SKM-1 treated with dmso at 0.1 percent for 144 hours (cell line): Measurements from ENCODE around the gene RUBCN.
A peak's percentile ranks its signal among the peaks of the same experiment; 100 is the strongest.
"Not testable (repeated sequence)": the region's sequence is repeated elsewhere in the genome, so short reads cannot be mapped to it uniquely, and the experiment has no call there.

Source experiments
- DNase-seq: peaks from one replicate; lab custom pipeline; 2025; ENCODE audit not compliant: unreplicated experiment; lab: John Stamatoyannopoulos, UW

The RUBCN gene

GRCh38 chr3:197736010-197736490, 654 bp downstream of the RUBCN start:
- no peak for DNase-seq

GRCh38 chr3:197734667-197735318, 1.9 kb downstream of the RUBCN start:
- DNase-seq, result peak; percentile 36

DNA sequence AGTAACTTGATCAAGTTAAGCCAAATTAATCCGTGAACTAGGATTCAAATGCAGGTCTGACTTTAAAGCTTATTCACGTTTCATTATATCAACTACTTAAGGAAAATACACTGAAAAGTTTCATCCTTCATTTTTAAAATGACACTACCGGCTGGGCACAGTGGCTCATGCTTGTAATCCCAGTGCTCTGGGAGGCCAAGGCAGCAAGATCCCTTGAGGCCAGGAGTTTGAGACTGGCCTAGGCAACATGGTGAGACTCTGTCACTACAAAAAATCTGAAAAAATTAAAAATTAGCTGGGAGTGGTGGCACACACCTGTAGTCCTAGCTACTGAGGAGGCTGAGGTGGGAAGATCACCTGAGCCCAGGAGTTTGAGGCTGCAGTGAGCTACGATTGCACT, 3.7 kb downstream of the RUBCN start:
- DNase-seq, result no peak

- DNase-seq, result not testable (repeated sequence)
Measured at GRCh38 chr3:197731483-197731882, 5.2 kb downstream of the RUBCN start.

DNA sequence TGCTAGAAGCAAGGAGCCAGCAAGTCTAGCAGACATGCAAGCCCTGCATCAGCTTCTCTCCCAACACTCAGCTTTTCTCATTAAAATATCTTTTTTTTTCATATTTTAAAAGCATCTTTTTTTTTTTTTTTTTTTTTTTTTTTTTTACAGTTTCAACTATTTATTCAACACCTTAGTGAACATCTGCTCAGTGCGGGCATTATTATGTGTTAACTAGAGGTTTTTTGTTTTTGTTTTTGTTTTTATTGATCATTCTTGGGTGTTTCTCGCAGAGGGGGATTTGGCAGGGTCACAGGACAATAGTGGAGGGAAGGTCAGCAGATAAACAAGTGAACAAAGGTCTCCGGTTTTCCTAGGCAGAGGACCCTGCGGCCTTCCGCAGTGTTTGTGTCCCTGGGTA, 5.9 kb downstream of the RUBCN start:
- DNase-seq, result not testable (repeated sequence)

GRCh38 chr3:197730200-197730599, 6.5 kb downstream of the RUBCN start:
- DNase-seq, result no peak

GRCh38 chr3:197728487-197728886, 8.2 kb downstream of the RUBCN start:
- DNase-seq, result no peak

DNA sequence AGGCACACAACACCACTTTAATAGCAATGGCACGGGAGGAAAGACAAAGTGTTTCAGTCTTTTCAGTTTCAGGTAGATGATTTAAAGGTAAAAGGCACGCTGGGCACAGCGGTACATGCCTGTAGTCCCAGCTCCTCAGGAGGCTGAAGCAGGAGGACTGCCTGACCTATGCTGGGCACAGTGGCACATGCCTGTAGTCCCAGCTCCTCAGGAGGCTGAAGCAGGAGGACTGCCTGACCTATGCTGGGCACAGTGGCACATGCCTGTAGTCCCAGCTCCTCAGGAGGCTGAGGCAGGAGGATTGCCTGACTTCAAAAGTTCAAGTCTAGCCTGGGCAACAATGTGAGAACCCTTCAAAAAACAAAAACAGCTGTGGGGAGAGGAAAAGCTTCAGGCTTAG, 8.8 kb downstream of the RUBCN start:
- DNase-seq, result not testable (repeated sequence)

DNA sequence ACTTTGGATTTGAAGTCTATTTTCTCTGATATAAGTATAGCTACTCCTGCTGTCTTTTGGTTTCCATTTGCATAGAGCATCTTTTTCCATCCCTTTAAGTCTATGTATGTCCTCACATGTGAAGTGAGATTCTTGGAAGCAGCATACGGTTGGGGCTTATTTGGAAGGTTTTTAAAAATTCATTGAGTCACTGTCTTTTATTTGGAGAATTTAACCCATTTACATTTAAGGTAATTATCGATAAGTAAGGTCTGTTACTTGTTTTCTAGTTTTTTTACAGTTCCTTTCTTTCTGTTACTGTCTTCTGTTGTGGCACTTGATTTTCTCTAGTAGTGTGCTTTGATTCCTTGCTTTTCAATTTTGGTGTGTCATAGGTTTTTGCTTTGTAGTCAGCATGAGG, 14.0 kb downstream of the RUBCN start:
- no peak for DNase-seq

- DNase-seq, result no peak
Measured at GRCh38 chr3:197720694-197721093, 16.0 kb downstream of the RUBCN start.

- DNase-seq, result no peak
Measured at GRCh38 chr3:197718891-197719290, 17.8 kb downstream of the RUBCN start.

GRCh38 chr3:197714251-197714650, 22.5 kb downstream of the RUBCN start:
- no peak for DNase-seq

- DNase-seq, result no peak
Measured at GRCh38 chr3:197713477-197713822, 23.3 kb downstream of the RUBCN start.

- peak; percentile 64 for DNase-seq
Measured at GRCh38 chr3:197711973-197712707, 24.6 kb downstream of the RUBCN start.

DNA sequence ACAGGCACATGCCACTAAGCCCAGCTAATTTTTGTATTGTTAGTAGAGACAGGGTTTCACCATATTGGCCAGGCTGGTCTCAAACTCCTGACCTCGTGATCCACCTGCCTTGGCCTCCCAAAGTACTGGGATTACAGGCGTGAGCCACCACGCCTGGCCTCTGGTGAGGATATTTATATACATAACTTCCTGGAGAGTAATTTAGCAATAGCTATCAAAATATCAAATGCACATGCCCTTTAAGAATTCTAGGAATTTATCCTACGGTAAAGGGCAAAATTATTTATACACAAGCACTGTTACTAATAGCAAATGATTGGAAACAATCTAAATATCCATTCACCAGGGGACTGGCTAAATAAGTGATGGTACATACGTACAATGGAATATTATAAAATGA, 25.7 kb downstream of the RUBCN start:
- DNase-seq, result not testable (repeated sequence)

DNA sequence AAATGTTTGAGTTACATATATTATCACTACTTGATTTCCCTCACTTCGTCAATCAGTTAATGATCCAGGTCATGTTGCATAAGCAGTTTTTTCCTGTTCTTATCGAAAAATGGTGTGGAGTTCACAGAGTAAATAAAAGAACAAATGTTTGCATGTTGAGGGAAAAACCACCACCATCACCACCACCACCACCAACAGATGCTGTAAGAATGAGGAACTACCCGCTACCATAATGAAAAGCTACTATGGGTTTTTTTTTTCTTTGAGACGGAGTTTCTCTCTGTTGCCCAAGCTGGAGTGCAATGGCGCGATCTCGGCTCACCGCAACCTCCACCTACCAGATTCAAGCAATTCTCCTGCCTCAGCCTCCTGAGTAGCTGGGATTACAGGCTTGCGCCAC, 27.6 kb downstream of the RUBCN start:
- no peak for DNase-seq

DNA sequence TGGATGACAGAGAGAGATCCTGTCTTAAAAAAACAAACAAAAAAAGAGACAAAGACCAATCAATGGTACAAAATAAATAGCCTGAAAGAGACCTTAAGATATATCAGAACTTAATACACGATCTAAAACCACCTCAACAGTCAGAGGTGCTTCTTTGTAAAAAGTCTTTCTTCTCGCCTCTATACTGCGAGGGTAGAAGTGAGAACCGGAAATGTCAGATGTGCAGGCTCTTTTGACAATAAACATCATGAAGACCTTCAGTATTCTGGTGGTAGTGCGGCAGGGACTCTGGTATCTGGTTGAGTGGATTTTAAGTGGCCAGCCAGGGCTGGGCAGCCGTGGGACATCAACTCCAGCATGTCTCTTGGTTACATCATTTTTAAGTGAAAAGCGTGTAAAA, 30.0 kb downstream of the RUBCN start:
- DNase-seq, result no peak

- DNase-seq, result no peak
Measured at GRCh38 chr3:197701841-197702240, 34.9 kb downstream of the RUBCN start.

DNA sequence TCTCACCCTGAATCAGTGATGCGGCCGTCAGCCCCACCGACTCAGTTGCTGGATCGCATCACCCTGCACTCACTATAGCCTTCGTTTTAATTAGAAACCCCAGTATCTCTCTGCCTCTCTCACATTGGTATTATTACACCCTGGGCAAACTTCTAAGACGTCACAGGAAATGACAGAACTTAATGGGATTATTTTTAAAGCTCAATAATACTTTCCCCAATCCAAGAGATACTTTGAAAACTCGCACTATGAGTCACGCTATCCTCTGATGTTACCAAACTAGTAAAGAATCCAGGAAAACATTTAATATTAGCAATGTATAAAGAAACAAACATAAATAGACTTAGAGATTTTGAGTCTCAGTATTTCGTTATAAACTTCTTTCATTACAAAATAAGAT, 36.6 kb downstream of the RUBCN start:
- no peak for DNase-seq

GRCh38 chr3:197697355-197697754, 39.3 kb downstream of the RUBCN start:
- no peak for DNase-seq

GRCh38 chr3:197694251-197694650, 42.5 kb downstream of the RUBCN start:
- no peak for DNase-seq

DNA sequence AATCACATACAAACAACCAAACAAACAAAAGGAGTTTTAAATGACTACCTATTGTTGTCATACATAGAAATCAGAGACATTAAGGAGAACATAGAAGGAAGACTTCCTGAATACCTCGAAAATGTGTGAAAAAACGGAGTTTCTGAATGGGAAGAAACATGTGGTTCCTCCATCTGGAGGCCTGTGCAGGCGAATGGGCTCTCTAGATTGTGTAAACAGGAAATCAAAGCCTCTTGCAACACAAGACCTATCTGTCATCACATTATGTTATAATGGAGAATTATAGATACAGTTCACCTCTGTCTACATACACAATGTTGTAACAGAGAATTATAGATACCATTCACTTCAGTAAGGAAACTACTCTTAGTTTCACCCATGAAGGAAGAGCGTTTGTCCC, 44.1 kb downstream of the RUBCN start:
- DNase-seq, result no peak

DNA sequence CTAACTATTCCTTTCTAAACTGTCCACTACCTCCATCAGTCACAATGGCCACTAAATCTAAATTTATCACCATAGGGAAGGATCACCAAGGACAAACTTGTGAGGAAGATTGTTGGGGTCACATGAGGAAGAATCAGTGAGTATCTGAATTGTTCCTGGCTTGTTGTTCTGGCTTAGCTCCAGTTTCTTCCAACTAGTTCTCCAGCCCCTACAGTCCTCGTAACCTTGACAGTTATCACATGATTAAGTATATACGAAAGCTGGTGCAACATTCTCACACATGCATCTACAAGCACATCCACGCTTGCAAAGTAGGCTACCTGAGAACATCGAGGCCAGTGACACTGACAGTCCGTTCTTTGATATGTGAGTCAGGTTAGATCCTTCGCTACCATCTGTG, 46.0 kb downstream of the RUBCN start:
- no peak for DNase-seq
